Glomerular endothelial cell (primary cell): Measurements from ENCODE around the gene ASPSCR1. TPM values are rescaled to one million over a fixed set of nuclear protein-coding genes. Genes with fewer than 3 reads are reported as not detected.

Experiments
- DNase-seq: peaks from one replicate; pipeline ENCODE4 v3.0.0-alpha.2; 2011; ENCODE audit warnings: low read depth, low spot score; ENCODE audit errors: extremely low read depth
- total RNA-seq: library from RNA; depleted of rRNA; stranded (reverse); fragments of >200 nt; gene quantifications from 2 replicates; pipeline ENCODE4 v1.2.3, GENCODE V29; 2015

ASPSCR1 gene
- total RNA-seq, 1 donor from 2014 or later: 25.1 TPM

DNA sequence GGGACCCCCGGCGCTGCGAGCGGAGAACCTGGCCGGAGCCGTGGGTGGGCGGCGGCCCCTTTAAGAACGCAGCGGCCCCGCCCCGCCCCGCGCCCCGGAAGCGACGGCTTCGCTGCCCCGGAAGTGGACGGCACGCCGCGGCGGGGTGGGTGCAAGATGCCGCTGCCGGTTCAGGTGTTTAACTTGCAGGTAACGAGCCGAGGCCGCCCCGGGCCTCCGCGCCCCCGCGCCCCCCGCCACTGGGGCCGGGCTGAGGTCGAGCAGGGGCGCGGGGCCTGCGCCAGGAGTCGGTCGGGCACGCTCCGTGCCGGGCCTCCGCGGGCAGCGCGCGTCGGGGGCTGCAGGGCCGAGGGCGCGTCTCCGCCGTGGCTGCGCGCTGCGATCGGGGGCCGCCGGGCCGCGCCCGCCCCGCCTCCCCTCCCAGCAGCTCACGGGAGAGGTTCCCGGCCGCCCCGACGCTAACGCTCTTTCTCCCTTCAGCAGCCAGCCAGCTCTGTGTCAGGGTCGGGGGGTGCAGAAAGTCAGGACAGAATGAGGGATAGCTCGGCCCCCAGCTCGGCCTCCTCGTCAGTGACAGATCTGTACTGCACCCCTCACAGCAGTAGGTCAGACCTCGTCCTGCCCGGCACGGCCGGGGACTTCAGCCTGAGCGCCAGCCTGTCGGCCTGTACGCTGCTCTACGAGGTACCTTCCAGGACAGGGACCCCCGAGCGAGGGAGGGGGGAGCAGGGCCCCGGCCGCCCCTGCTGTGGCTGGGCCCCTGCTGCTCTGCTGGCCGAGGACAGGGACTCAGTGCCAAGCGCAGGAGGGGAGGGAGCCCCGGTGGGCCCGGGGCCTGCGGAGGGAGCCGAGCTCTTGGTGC lies 74.6 kb downstream of the ASPSCR1 start, which contains the start of the genes GPS1 and RFNG:
Gene GPS1 (plus strand): TSS at position 123 of the 862 bp plus-strand sequence. CDS start 34 bp downstream, at position 157.
Gene RFNG (minus strand): TSS at position 36 of the 862 bp plus-strand sequence. CDS start 45 bp downstream, outside the sequence.
- no peak for DNase-seq

DNA sequence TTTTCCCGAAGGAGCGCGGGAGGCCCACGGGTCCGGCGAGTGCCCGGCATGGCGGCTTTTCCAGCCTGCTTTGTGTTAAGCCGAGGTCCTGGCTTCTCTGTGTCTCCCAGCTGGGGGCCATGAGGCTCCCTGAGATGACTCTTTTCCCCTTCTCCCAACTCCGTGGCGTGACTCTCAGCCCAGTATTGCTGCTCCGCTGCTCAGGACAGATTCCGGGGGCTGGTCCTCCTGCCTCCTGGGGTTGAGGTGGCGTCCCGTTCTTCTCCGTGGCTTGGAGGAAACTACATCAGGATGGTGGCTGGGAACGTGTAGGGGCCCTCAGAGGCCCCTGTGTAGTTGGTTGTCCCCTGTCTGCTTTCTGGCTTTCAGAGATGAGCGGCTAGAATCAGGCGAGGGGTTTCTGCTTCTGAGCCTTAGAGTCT lies 75.2 kb downstream of the ASPSCR1 start:
- DNase-seq: no peak

- no peak for DNase-seq
Observed at GRCh38 chr17:82053130-82053529, 75.7 kb downstream of the ASPSCR1 start.

- no peak for DNase-seq
Observed at GRCh38 chr17:82053556-82054263, 76.3 kb downstream of the ASPSCR1 start.

DNA sequence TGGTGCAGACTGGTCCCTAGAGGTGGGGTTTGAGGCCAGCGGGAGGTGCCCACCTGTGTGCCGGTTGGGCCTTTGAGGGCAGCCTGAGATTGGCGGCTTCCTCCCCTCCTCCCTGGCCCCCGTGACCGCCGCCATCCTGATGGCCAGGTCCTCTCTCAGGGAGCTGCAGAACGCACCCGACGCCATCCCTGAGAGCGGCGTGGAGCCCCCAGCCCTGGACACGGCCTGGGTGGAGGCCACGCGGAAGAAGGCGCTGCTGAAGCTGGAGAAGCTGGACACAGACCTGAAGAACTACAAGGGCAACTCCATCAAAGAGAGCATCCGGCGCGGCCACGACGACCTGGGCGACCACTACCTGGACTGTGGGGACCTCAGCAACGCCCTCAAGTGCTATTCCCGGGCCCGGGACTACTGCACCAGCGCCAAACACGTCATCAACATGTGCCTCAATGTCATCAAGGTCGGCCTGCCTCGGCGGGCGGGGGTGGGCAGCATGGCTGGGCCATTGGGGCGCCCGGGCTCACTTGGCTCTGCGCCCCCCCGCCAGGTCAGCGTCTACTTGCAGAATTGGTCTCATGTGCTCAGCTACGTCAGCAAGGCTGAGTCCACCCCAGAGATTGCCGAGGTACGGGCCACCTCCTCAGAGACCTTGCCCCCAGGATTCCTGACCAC lies 77.1 kb downstream of the ASPSCR1 start:
- DNase-seq: no peak

- DNase-seq: no peak
Observed at GRCh38 chr17:82055023-82055964, 77.9 kb downstream of the ASPSCR1 start.

- no peak for DNase-seq
Observed at GRCh38 chr17:82055965-82056728, 78.7 kb downstream of the ASPSCR1 start.

DNA sequence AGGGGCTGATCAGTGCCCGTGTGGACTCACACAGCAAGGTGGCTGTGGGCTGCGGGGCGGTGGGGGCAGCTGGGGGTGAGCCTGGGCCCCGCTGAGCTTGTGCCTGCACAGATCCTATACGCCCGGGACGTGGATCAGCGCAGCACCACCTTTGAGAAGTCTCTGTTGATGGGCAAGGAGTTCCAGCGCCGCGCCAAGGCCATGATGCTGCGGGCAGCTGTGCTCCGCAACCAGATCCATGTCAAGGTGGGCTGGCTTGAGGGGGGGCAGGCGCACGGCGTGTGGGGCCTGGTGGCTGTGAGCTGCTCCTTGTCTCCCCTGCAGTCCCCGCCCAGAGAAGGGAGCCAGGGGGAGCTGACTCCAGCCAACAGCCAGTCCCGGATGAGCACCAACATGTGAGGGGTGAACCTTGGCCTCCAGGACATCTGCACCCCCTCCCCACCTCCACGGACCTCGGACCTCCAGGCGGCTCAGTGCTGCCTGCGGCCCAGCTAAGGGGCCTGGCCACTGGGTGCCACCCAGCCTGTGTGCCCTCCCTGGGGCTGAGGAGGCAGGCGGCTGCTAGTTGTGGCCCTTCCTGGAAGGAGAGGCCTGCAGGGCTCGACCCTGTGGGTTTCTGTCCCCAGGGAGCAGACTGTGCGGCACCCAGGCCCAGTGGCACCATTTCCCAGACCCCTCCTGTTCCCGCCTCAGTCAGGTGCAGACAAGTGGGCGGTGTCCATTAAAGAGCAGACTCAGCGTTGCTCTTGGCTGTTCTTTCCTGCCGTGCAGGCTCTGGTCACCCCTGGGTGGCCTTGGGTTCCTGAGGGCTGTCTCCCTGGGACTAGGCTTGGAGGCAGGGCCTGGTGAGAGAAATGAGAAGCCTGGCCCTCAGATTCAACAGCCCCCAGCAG lies 79.5 kb downstream of the ASPSCR1 start:
- no peak for DNase-seq

DNA sequence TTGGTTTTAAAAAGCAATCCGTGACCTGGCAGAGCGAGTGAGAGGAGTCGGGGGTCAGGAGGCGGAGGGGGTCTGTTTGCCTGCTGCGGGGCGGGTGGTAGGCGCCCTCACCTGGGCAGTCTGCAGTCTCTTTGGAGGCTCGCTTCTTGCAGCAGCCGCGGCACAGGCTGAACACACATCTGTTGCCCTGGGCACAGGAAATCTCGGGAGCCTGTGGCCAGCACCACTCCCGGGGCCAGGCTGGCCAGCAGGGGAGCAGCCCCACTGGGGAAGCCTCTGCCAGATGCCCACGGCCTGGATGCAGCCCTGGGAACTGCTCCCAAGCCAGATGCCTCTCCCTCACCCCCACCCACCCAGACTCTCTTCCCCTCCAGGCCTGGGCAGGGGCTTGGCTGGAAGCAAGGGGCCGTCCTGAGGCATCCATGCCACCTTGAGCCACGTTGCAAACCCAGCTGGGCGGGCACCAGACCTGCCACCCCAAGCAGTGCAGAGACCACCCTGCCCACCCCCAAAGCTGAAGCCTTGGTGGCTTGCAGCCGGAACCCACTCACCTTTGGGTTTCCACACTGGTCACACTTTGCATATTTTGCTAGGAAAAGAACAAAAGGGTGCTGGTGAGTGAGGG lies 80.9 kb downstream of the ASPSCR1 start:
- DNase-seq: no peak

DNA sequence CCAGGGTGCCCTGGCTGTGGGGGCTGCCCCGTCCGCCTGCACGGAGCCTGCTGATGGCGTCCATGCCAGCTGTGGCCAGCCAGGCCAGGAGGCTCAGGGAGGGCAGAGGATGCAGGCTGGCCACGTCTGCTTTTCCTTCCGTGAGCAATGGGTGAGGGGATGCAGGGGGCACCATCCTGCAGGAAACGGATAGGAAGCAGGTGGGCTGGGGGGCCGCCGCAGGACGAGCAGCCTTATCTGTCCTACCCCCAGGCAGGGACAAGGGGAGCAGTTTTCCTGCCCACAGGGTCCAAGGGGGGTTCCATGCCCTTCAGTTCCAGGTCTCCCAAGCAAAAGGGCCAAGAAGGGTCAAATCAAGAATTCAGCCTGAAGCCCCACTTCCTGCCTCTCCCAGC lies 81.4 kb downstream of the ASPSCR1 start:
- DNase-seq: no peak

GRCh38 chr17:82059272-82060000 lies 82.0 kb downstream of the ASPSCR1 start:
- no peak for DNase-seq

GRCh38 chr17:82060001-82060380 lies 82.6 kb downstream of the ASPSCR1 start:
- DNase-seq: no peak

GRCh38 chr17:82060614-82061013 lies 83.2 kb downstream of the ASPSCR1 start:
- DNase-seq: no peak

- DNase-seq: no peak
Observed at GRCh38 chr17:82061047-82061925, 83.9 kb downstream of the ASPSCR1 start.

- DNase-seq: no peak
Observed at GRCh38 chr17:82062076-82062983, 84.9 kb downstream of the ASPSCR1 start.
